GM10248 (cell line): ENCODE measurements around the gene RAB6D.
"Not testable (repeated sequence)": the region's sequence is repeated elsewhere in the genome, so short reads cannot be mapped to it uniquely, and the experiment has no call there.

Experiments
- CTCF ChIA-PET: fragments of 300-600 bp; sonication (Branson Sonifier 250); formaldehyde crosslinking; extraction: SDS; loops from one replicate; lab custom pipeline; 2021; ENCODE audit warnings: antibody characterized with exemption; lab: Yijun Ruan, JAX
- POLR2A ChIA-PET: fragments of 350-650 bp; sonication (Branson Sonifier 250); formaldehyde crosslinking; extraction: SDS; loops from one replicate; lab custom pipeline; 2020; ENCODE audit warnings: antibody characterized with exemption; lab: Yijun Ruan, JAX
- DNase-seq: peaks from one replicate; pipeline ENCODE4 v3.0.0; 2012; ENCODE audit errors: extremely low spot score
- TF ChIP-seq, protein P1 (sequence below): IDR thresholded peaks from 2 replicates; pipeline ENCODE4 v1.5.1; 2012; ENCODE audit warnings: mild to moderate bottlenecking, low read depth; ENCODE audit errors: extremely low read depth, missing control alignments, control extremely low read depth

Gene RAB6D

DNA sequence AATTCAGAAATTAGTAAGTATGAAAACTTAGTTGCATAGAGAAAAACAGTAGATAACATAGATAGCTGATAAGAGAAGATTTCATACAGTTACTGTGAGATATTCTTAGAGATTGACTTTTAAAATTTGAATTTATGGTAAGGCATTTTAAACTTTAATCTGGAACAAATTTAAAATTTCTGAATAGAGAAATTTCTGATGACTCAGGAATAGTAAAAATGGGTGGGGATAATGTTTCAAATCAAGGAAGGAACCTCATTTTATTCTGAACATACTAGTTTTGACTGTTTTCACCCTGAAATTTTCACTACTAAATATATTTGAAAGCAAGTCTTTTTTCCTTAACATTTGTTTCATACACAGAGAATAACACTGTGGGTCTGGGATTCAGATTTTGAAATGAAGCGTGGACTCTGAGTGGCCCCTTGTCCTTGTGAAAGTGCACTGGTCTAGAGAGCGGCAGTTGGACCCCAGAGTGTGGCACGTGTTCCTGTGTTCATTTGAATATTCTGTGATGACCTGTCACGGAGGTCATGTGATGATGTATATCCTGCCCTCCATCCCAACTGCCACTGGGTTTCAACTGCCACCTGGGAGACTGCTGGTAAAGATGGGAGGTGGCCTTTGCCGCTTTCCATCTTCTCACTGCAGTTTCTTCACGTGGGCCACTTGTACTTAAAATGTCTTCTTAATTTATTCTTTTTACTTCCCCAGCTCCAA is 38.5 kb upstream of the RAB6D start:
- CTCF ChIA-PET, result interaction anchor here (1.0 to 1.2 kb wide), 2 partner anchors 9 to 11 kb away, joined by 3 to 4 read pairs; no protein-coding TSS in a partner anchor
- no peak for DNase-seq
- POLR2A ChIA-PET, result no interaction called here
- TF ChIP-seq, protein P1, sequence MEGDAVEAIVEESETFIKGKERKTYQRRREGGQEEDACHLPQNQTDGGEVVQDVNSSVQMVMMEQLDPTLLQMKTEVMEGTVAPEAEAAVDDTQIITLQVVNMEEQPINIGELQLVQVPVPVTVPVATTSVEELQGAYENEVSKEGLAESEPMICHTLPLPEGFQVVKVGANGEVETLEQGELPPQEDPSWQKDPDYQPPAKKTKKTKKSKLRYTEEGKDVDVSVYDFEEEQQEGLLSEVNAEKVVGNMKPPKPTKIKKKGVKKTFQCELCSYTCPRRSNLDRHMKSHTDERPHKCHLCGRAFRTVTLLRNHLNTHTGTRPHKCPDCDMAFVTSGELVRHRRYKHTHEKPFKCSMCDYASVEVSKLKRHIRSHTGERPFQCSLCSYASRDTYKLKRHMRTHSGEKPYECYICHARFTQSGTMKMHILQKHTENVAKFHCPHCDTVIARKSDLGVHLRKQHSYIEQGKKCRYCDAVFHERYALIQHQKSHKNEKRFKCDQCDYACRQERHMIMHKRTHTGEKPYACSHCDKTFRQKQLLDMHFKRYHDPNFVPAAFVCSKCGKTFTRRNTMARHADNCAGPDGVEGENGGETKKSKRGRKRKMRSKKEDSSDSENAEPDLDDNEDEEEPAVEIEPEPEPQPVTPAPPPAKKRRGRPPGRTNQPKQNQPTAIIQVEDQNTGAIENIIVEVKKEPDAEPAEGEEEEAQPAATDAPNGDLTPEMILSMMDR, result no peak

DNA sequence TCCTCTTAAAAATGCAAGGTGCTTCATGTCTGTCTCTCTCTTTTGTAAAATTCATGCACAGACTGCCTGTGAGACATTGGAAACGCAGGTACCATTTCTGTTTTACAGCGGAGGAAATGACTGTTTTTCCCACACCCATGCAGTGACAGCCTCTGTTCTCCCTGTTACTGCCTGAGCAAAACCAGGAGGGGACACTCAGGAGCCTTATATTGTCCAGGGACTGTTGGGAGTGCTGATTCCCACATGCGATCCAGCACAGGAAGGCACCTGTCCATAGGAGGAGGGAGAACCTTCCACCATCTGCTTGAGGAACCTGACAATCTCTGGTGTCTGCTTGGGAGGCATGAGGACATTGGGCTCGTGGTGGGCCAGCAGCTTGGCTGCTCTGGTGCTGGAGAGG is 36.9 kb upstream of the RAB6D start:
- DNase-seq, result no peak
- TF ChIP-seq, protein P1, result no peak
- ChIA-PET CTCF (no interaction called here), POLR2A (no interaction called here)

DNA sequence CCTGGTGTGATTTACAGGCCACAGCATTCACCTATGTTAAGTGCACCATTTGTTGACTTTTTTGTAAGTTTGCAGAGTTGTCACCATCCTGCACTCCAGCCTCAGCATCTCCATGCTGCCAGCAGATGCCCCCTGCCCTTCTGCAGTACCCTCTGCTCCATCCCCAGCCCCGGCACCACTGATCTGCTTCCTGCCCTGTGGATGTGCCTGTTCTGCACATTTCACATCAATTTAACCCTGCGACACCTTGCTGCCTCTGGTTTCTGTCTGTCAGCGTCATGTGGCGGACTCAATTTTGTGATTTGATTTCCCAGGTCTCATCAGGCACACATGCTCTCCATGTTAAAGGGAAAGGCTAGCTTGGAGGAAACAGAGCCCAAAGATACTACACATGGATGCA is 36.5 kb upstream of the RAB6D start:
- POLR2A ChIA-PET, DNase-seq, CTCF ChIA-PET: not testable (repeated sequence)

DNA sequence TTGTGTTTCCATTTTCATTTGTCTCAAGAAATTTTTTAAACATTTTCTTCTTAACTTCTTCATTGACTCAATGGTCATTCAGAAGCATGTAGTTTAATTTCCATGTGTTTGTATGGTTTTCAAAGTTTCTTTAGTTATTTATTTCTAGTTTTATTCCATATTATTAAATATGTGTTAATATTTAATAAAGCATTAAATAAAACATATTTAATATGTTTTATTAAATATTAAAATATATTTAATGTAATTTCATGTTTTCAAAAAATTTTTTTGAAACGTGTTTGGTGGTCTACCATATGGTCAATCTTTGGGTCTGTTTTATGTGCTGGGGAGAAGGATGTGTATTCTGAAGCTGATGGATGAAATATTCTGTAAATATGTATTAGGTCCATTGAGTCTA is 32.2 kb upstream of the RAB6D start:
- POLR2A ChIA-PET, CTCF ChIA-PET, DNase-seq: not testable (repeated sequence)

DNA sequence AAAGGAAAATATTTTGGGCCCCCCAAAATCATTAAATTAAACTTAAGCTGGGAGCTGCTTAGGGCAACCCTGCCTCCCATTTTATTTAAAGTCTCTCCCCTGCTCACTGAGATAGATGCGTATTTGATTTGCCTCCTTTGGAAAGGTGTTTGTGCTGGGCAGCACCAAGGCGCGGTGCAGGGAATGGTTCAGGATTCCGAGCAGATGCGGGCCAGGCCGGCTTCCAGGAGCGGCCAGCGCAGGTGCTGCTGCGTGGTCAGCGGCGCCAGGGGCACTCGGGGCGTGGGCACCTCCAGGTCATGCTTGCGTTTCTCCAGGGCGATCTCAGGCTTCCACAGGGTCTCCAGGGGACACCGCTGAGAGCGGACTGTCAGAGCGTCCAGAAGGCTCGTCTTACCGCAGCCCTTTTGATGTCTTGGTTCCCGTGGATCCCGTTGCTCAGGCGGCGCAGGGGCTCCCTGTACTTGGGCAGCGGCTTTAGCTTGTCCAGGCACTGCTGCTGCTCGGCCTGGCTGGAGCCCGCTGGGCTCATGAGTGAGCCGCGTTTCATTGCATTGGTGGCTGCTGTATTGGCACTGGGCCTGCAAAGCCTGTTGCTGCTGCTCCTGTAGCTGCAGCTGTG is 31.2 kb upstream of the RAB6D start:
- CTCF ChIA-PET, DNase-seq, POLR2A ChIA-PET: not testable (repeated sequence)

DNA sequence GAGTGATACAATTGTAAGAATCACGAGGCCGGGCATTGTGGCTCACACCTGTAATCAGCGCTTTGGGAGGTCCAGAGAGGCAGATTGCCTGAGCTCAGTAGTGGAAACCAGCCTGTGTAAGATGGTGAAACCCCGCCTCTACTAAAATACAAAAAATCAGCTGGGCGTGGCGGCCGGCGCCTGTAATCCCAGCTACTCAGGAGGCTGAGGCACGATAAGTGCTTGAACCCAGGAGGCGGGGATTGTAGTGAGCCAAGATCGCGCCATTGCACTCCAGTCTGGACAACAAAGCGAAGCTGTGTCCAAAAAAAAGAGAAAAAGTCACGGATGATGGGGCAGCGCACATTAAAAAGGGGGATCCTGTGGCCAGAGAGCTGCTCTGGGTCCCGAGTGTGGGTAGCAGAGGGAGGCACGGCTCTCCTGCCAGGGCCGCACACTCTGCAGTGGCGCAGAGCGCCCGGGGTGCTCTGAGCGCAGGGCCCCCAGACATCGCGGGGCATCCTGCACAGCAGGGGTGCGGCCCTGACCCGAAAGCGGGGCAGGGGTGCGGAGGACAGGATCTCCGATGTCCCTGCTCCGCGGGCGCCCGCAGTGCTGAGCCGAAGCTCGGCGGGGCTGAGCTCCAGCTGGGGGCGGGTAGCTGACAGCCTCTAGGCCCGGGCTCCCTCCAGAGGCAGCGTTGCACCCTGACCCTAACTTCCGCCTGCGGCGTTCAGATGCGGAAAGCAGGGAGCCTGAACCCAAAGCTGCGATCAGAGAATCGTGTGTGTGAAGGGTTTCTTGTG is 30.4 kb upstream of the RAB6D start:
- ChIA-PET CTCF (interaction anchor here (1.1 kb wide), 1 partner anchor 19 kb away, joined by 4 read pairs; no protein-coding TSS in a partner anchor), POLR2A (no interaction called here)
- no peak for DNase-seq
- TF ChIP-seq, protein P1, result no peak

DNA sequence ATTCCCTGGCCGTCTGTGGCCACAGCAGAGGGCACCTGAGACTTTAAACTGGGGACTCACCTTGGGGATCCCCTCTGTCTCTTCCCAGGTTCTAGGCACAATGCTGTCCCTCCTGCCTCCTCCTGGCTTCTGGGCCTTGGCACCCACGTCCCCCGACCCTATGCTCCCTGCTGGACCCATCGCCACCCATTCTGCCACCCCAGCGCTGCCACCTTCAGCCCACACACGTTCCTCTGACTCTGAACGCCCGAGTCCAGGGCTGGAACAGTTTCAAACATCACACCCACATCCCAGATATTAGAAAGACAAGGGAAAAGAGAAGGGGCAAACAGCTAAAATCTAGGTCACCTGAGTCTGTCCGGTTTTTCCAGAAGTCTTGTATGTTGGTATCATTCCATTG is 28.0 kb upstream of the RAB6D start:
- POLR2A ChIA-PET, DNase-seq: not testable (repeated sequence)
- CTCF ChIA-PET, result interaction anchor here (1.0 kb wide), 1 partner anchor 22 kb away, joined by 3 read pairs; no protein-coding TSS in a partner anchor

DNA sequence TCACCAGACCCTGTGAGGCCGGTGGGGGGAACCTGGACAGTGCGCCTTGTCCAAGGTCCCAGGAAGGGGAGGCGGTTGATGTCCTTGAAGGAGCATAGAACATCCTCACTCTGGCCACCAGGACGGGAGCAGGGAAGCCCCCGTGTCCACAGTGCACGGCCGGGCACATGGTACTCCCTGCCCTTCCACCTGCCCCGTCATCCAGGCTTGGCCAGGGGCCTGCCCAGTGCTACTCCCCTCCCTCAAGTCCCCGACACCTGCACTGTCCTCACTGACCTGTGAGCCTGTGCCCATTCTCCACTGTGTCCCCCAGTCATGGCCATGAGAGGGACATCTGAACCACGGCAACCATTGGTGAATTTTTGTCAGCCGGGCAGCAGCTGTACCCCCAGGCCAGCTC is 27.5 kb upstream of the RAB6D start:
- CTCF ChIA-PET, result interaction anchor here (1.0 kb wide), 1 partner anchor 23 kb away, joined by 3 read pairs; no protein-coding TSS in a partner anchor
- DNase-seq, POLR2A ChIA-PET: not testable (repeated sequence)

DNA sequence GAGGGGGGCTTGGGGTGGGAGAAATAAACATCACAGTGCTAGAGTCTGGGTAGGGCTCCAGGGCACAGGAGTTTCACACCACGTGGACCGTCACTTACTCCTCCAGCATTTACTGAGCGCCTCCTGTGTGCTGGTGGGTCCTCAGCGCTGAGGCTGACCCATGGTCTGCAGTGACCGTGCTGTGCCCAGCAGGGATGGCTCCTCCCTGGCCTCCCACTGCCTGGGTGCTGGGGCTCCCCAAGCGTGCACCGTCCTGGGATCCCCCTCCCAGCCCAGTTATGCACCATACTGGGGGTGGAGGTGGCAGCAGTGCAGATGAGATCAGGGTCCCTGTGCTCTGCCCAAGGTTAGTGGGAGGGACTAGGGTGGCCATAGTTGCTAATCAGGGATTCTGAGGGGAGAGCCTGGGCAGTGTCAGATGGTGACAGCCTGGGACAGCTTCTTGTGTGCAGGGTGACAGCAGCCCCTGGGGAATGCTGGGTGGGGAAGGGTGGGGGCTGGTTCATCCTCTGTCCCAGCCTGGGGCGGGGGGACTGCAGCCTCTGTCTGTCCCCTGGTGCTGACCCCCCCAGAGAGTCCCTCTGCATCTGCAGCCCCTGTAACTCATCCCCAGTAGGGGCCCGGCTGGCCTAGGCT is 26.6 kb upstream of the RAB6D start:
- DNase-seq, POLR2A ChIA-PET: not testable (repeated sequence)
- CTCF ChIA-PET, result interaction anchor here (1.0 kb wide), 1 partner anchor 23 kb away, joined by 3 read pairs; no protein-coding TSS in a partner anchor
